Measurements from ENCODE around the gene PBX1.

DNA sequence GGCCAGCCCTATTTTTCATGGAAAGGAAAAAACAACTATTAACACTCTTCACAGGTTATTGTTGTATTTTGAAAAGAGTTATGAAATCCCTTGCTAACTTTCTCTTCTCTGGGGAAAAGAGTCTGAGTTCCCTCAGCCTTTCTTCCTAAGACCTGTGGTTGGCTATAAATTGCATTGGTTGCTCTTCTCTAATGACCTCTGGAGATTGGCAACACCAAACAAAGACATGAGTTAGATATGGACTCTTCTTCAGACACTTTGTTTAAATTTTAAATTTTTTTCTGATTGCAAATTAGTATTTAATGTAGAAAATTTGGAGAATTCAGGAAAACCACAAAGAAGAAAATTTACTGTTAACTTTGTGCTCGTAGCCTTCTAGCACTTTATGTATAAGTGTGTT is 275.7 kb downstream of the PBX1 start:
- TF ChIP-seq, protein P1, sequence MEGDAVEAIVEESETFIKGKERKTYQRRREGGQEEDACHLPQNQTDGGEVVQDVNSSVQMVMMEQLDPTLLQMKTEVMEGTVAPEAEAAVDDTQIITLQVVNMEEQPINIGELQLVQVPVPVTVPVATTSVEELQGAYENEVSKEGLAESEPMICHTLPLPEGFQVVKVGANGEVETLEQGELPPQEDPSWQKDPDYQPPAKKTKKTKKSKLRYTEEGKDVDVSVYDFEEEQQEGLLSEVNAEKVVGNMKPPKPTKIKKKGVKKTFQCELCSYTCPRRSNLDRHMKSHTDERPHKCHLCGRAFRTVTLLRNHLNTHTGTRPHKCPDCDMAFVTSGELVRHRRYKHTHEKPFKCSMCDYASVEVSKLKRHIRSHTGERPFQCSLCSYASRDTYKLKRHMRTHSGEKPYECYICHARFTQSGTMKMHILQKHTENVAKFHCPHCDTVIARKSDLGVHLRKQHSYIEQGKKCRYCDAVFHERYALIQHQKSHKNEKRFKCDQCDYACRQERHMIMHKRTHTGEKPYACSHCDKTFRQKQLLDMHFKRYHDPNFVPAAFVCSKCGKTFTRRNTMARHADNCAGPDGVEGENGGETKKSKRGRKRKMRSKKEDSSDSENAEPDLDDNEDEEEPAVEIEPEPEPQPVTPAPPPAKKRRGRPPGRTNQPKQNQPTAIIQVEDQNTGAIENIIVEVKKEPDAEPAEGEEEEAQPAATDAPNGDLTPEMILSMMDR (IDR thresholded peaks at IDR 0.05) = no peak
- no peak for TF ChIP-seq POLR2A (IDR thresholded peaks at IDR 0.05)
